Heart left ventricle (tissue), 13 donors: Measurements from ENCODE around the gene MSI2.

Experiments
- POLR2A ChIP-seq, 2 donors: fragments of 450-650 bp; IDR thresholded peaks; one replicate each; pipeline ENCODE4 v1.6.1; 2017; ENCODE audit warnings: antibody characterized with exemption in 2 of 2, mild to moderate bottlenecking in 2 of 2, moderate library complexity in 2 of 2
- TF ChIP-seq, protein P1 (sequence below), 12 donors: fragments of 200-600 bp; sonication (generic) in 4 of 12; IDR thresholded peaks; one replicate each; pipeline versions ENCODE4 v1.5.0 to v1.8.0; 2018 to 2022; ENCODE audit warnings: antibody characterized with exemption in 12 of 12, mild to moderate bottlenecking in 5 of 12
- donor health status: ischemic (EF 13 %, LVEDD 7.1; RV severe dilation, severe dysfunction).
- donor health status: DM: no; HTN: yes; CAD: no.
- donor health status: DM: no; HTN: no; CAD: no.
- donor health status: ischemic (EF 25% LVEDD 6.9; RV normal size, moderate dysfunction).
- donor health status: ischemic (EF 25% LVEDD 5.7; RV mildly dilated, moderate dysfunction).
- donor health status: ischemic (EF 35%, LVEDD 5.7; RV mildly dilated, moderate dysfunction).
- donor health status: nonischemic (EF 11% LVEDD 7.7; RV severe dilation, severe dysfunction).
- donor health status: DM: yes; HTN: yes; CAD: no.
- donor health status: PGD.
- donor health status: ischemic (EF 29% LVEDD 5.4; RV normal size, mild dysfunction).
- donor health status: nonischemic (EF 23%, LVEDD 6.1; RV moderate dilation, normal function).

DNA sequence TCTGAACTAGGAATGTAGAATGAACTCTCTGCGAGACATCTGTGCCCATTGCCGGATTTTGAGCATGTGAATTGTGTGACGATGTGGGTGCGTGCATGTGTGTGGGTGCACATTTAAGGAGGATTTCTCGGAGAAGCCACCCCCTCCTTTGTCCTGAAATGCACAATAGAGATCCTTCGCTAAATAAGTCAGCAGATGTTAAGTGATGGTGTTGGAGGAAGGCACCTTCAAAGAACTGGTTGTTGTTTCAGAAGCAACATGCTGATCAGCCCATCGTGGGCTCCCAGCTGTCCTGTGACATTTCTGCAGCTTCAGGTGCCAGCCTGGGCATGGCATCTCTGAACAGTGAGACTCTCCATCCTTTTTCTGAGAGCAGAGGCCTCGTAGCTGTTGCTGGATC lies 194.9 kb downstream of the MSI2 start:
- TF ChIP-seq, protein P1, sequence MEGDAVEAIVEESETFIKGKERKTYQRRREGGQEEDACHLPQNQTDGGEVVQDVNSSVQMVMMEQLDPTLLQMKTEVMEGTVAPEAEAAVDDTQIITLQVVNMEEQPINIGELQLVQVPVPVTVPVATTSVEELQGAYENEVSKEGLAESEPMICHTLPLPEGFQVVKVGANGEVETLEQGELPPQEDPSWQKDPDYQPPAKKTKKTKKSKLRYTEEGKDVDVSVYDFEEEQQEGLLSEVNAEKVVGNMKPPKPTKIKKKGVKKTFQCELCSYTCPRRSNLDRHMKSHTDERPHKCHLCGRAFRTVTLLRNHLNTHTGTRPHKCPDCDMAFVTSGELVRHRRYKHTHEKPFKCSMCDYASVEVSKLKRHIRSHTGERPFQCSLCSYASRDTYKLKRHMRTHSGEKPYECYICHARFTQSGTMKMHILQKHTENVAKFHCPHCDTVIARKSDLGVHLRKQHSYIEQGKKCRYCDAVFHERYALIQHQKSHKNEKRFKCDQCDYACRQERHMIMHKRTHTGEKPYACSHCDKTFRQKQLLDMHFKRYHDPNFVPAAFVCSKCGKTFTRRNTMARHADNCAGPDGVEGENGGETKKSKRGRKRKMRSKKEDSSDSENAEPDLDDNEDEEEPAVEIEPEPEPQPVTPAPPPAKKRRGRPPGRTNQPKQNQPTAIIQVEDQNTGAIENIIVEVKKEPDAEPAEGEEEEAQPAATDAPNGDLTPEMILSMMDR (IDR thresholded peaks at IDR 0.05) = no peak
- TF ChIP-seq POLR2A (IDR thresholded peaks at IDR 0.05) = no peak
